B cell (primary cell): ENCODE measurements around the gene MCHR1. TPM values are rescaled to one million over a fixed set of nuclear protein-coding genes. Genes with fewer than 3 reads are reported as not detected.
A peak's percentile ranks its signal among the peaks of the same experiment; 100 is the strongest.

Experiments used
- ATAC-seq: fragments of 200-7000 bp; cut with Tn5 transposase; one replicate; pipeline ENCODE4 v1.10.0; 2021; ENCODE audit warnings: low read depth, mild to moderate bottlenecking, moderate number of reproducible peaks, moderate library complexity
- CTCF ChIA-PET: fragments of 350-600 bp; sonication (Branson Sonifier 250); formaldehyde crosslinking; loops from one replicate; lab custom pipeline; 2021; ENCODE audit warnings: antibody characterized with exemption, inconsistent platforms; lab: Charles Lee
- POLR2A ChIA-PET: fragments of 350-600 bp; sonication (Branson Sonifier 250); formaldehyde crosslinking; loops from one replicate; lab custom pipeline; 2021; ENCODE audit warnings: antibody characterized with exemption; lab: Charles Lee
- DNase-seq: peaks from one replicate; pipeline ENCODE4 v3.0.0; 2013
- H2AFZ ChIP-seq: 2 replicates; pipeline ENCODE4 v1.6.1; 2012; ENCODE audit warnings: mild to moderate bottlenecking, low read depth, low read length; ENCODE audit not compliant: insufficient read depth, poor library complexity, severe bottlenecking
- H3K27ac ChIP-seq, 2 donors: 1 replicate in 1 of 2; 2 replicates in 1 of 2; pipeline ENCODE4 v1.5.1; 2012 to 2013; ENCODE audit warnings: low read length in 2 of 2, mild to moderate bottlenecking in 2 of 2, moderate library complexity in 1 of 2
- H3K27me3 ChIP-seq, 4 experiments: fragments of 200-600 bp in 1 of 4; sonication (generic) in 1 of 4; replicated peaks in 1 of 4; 1 replicate in 2 of 4; 2 replicates in 2 of 4; pipeline versions ENCODE4 v1.6.1 to v1.7.0; 2013 to 2016; ENCODE audit warnings: low read length in 3 of 4, mild to moderate bottlenecking in 2 of 4, mixed read lengths in 1 of 4, moderate library complexity in 1 of 4; ENCODE audit not compliant: insufficient read depth in 4 of 4, control insufficient read depth in 3 of 4; ENCODE audit errors: control extremely low read depth in 1 of 4
- H3K36me3 ChIP-seq, 2 experiments: replicated peaks in 1 of 2; 1 replicate in 1 of 2; 2 replicates in 1 of 2; pipeline versions ENCODE4 v1.6.1 to v1.7.1; 2013; ENCODE audit warnings: low read length in 1 of 2; ENCODE audit not compliant: insufficient read depth in 2 of 2, control insufficient read depth in 1 of 2; ENCODE audit errors: control extremely low read depth in 1 of 2, extremely low read depth in 1 of 2
- H3K4me1 ChIP-seq, 2 donors: fragments of 200-600 bp in 1 of 2; sonication (generic) in 1 of 2; 1 replicate in 1 of 2; 2 replicates in 1 of 2; pipeline versions ENCODE4 v1.5.1 to v1.6.1; 2013 to 2017; ENCODE audit warnings: low read length in 2 of 2; ENCODE audit not compliant: control insufficient read depth in 2 of 2, insufficient read depth in 2 of 2
- H3K4me2 ChIP-seq: replicated peaks from 2 replicates; pipeline ENCODE3; 2012; ENCODE audit warnings: mild to moderate bottlenecking, low read depth, low read length; ENCODE audit not compliant: poor library complexity, severe bottlenecking
- H3K4me3 ChIP-seq, 5 experiments: fragments of 200-600 bp in 1 of 5; sonication (generic) in 1 of 5; 1 replicate in 3 of 5; 2 replicates in 2 of 5; pipeline versions ENCODE4 v1.5.1 to v1.7.0; 2011 to 2016; ENCODE audit warnings: low read length in 4 of 5, mild to moderate bottlenecking in 4 of 5, low read depth in 2 of 5, control low read depth in 1 of 5, moderate library complexity in 1 of 5; ENCODE audit not compliant: insufficient read depth in 1 of 5; ENCODE audit errors: control extremely low read depth in 1 of 5, extremely low read depth in 1 of 5
- H3K79me2 ChIP-seq: fragments of 200-600 bp; sonication (generic); one replicate; pipeline ENCODE4 v1.6.0; 2016; ENCODE audit warnings: low read length; ENCODE audit not compliant: control insufficient read depth, insufficient read depth
- H3K9ac ChIP-seq: fragments of 200-600 bp; sonication (generic); 2 replicates; pipeline ENCODE4 v1.6.1; 2017; ENCODE audit warnings: mild to moderate bottlenecking, low read length, moderate library complexity
- H3K9me3 ChIP-seq, 3 donors: one replicate each; pipeline versions ENCODE4 v1.6.1 to v1.7.1; 2013; ENCODE audit warnings: low read length in 2 of 3; ENCODE audit not compliant: control insufficient read depth in 2 of 3, insufficient read depth in 1 of 3; ENCODE audit errors: control extremely low read depth in 1 of 3
- H4K20me1 ChIP-seq: 2 replicates; pipeline ENCODE4 v1.6.0; 2012; ENCODE audit warnings: mild to moderate bottlenecking, low read length; ENCODE audit not compliant: insufficient read depth, control insufficient read depth, poor library complexity, severe bottlenecking
- H3K27ac Mint-ChIP-seq: one replicate; pipeline ENCODE4 v1.8.0; 2021; ENCODE audit warnings: mixed read lengths
- H3K27me3 Mint-ChIP-seq: one replicate; pipeline ENCODE4 v1.8.0; 2021; ENCODE audit warnings: mixed read lengths
- H3K4me1 Mint-ChIP-seq: one replicate; pipeline ENCODE4 v1.8.0; 2021; ENCODE audit warnings: mixed read lengths
- H3K4me3 Mint-ChIP-seq: one replicate; pipeline ENCODE4 v1.8.0; 2021; ENCODE audit warnings: mixed read lengths
- H3K9me3 Mint-ChIP-seq: one replicate; pipeline ENCODE4 v1.8.0; 2022; ENCODE audit warnings: mixed read lengths; ENCODE audit not compliant: insufficient read depth
- EZH2 ChIP-seq: IDR thresholded peaks from 2 replicates; pipeline ENCODE4 v1.6.1; 2012; ENCODE audit warnings: borderline replicate concordance, low read depth, mild to moderate bottlenecking, moderate library complexity, low read length; ENCODE audit not compliant: insufficient read depth, poor library complexity, severe bottlenecking
- WGBS: methylation state at CpG from one replicate; pipeline ENCODE4 v1.1.5; 2013; ENCODE audit warnings: missing lambda C conversion rate; ENCODE audit not compliant: insufficient coverage; 5-methylcytosine and 5-hydroxymethylcytosine counted together
- intact Hi-C: fragments of 100-400 bp; cut with micrococcal nuclease; formaldehyde crosslinking; loops from one replicate; pipeline ENCODE4 v1.10.0; 2022
- polyA plus RNA-seq: library from polyadenylated mRNA; depleted of rRNA; stranded (reverse); fragments of >200 nt; gene quantifications from 2 replicates; pipeline ENCODE4 v1.2.3, GENCODE V29; 2012
- total RNA-seq, 2 donors: library from RNA; stranded (reverse); fragments of 120-200 nt in 1 of 2; gene quantifications; 1 replicate in 1 of 2; 2 replicates in 1 of 2; pipeline versions ENCODE4 v1.2.3 to v1.2.4, GENCODE V29; 2013 to 2022
- TF ChIP-seq, protein P1 (sequence below): fragments of 200-600 bp; IDR thresholded peaks from one replicate; pipeline ENCODE4 v1.8.0; 2022; ENCODE audit warnings: antibody characterized with exemption, mild to moderate bottlenecking

The MCHR1 gene
- total and polyA plus RNA-seq, 2 donors (not counting 1 experiment from before 2014, with no cell fraction given): not detected

DNA sequence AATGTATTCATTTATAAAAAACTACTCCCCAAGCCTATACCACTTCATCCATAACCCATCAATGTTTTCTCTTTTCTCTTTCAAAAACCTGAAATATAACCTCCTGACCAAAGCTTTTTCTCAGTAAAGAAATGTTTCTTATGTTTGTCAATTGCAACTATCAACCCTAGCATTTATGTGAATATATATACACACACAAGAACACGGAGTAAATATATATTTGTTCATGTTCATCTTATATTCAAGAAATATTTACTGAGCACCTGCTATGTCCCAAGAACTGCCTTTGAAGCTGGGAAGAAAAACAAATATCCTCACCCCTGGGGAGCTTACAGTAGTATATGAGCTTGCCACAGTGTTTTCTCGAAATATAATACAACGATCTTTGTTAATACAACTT, 46.2 kb upstream of the MCHR1 start:
- no peak for ATAC-seq
- H3K9me3 ChIP-seq: no peaks in the 10 kb centered on the region
- no CpG with 5 or more reads among the region's 3 CpGs for WGBS
- no peak for DNase-seq
- no peaks in the 10 kb centered on the region for H3K27me3 ChIP-seq
- no peaks in the 10 kb centered on the region for H3K36me3 ChIP-seq
- ChIA-PET POLR2A (no interaction called here), CTCF (interaction anchor here (1.2 to 7.3 kb wide), 6 partner anchors 11 to 218 kb away, joined by 4 to 48 read pairs (median 6); no protein-coding TSS in a partner anchor)
- Mint-ChIP-seq H3K4me1 (peaks cover 57% of the 10 kb centered on the region), H3K4me3 (no peak overlapping the region), H3K9me3 (no peaks in the 10 kb centered on the region), H3K27me3 (no peaks in the 10 kb centered on the region), H3K27ac (no peak overlapping the region)
- H3K9ac ChIP-seq: no peak overlapping the region
- no peak overlapping the region for H3K4me3 ChIP-seq
- intact Hi-C loops: no loop called here
- TF ChIP-seq, protein P1, sequence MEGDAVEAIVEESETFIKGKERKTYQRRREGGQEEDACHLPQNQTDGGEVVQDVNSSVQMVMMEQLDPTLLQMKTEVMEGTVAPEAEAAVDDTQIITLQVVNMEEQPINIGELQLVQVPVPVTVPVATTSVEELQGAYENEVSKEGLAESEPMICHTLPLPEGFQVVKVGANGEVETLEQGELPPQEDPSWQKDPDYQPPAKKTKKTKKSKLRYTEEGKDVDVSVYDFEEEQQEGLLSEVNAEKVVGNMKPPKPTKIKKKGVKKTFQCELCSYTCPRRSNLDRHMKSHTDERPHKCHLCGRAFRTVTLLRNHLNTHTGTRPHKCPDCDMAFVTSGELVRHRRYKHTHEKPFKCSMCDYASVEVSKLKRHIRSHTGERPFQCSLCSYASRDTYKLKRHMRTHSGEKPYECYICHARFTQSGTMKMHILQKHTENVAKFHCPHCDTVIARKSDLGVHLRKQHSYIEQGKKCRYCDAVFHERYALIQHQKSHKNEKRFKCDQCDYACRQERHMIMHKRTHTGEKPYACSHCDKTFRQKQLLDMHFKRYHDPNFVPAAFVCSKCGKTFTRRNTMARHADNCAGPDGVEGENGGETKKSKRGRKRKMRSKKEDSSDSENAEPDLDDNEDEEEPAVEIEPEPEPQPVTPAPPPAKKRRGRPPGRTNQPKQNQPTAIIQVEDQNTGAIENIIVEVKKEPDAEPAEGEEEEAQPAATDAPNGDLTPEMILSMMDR: no peak
- TF ChIP-seq EZH2: no peak
- peaks cover 26 to 38% of the 10 kb centered on the region in 2 donors for H3K4me1 ChIP-seq
- peaks cover 82% of the 10 kb centered on the region for H3K79me2 ChIP-seq
- H3K27ac ChIP-seq: no peak overlapping the region
- no peak overlapping the region for H2AFZ ChIP-seq
- peaks cover 55% of the 10 kb centered on the region for H4K20me1 ChIP-seq
- no peak overlapping the region for H3K4me2 ChIP-seq

DNA sequence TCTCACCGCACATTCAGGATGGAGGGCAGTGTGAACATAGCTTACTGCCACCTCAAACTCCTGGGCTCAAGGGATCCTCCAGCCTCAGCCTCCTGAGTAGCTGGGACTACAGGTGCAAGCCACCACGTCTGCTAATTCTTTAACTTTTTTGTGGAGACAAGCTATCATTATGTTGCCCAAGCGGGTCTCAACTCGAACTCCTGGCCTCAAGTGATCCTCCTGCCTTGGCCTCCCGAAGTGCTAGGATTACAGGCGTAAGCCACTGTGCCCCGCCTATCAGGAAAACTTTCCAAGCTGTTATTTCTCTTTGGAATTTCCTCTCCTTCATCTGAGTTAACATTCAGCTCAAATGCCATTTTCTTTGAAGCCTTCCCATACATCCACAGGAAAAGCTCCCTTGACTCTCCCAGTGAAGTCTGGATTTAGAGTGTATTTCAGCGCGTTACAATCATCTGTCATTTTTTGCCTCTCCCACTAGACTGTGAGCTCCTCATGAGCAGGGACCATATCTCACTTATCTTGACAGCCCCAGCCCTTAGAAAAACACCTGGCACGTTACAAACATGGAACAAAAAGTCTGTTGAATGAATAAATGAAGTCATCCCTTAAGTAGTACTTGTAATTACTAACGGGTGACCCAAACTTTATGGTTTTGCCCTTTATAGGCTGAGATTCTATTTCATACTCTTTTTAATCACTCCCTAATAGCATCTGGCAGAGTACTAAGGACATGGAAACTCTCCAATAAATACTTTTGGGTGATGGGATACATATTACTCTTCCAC, 45.0 kb upstream of the MCHR1 start:
- no peak overlapping the region for H3K4me3 ChIP-seq
- H3K36me3 ChIP-seq: no peaks in the 10 kb centered on the region
- no peaks in the 10 kb centered on the region for H3K27me3 ChIP-seq
- H3K4me1 ChIP-seq: peaks cover 24 to 30% of the 10 kb centered on the region in 2 donors
- no peak overlapping the region for H3K27ac Mint-ChIP-seq
- H3K4me1 Mint-ChIP-seq: peaks cover 49% of the 10 kb centered on the region
- POLR2A ChIA-PET: interaction anchor here (0.7 kb wide), 1 partner anchor 517 kb away, joined by 3 read pairs; no protein-coding TSS in a partner anchor
- H3K4me3 Mint-ChIP-seq: peak overlapping the region; percentile 98
- intact Hi-C loops: no loop called here
- no peak for DNase-seq
- CTCF ChIA-PET: interaction anchor here (1.5 to 7.3 kb wide), 5 partner anchors 11 to 220 kb away, joined by 4 to 48 read pairs (median 7); no protein-coding TSS in a partner anchor
- no peak overlapping the region for H3K27ac ChIP-seq
- no peak overlapping the region for H2AFZ ChIP-seq
- H3K9ac ChIP-seq: no peak overlapping the region
- H3K79me2 ChIP-seq: peaks cover 70% of the 10 kb centered on the region
- peak overlapping the region; percentile 90 for H3K4me2 ChIP-seq
- TF ChIP-seq, protein P1: no peak
- TF ChIP-seq EZH2: no peak
- no peaks in the 10 kb centered on the region for H3K9me3 ChIP-seq
- H4K20me1 ChIP-seq: peaks cover 42% of the 10 kb centered on the region
- no peak for ATAC-seq
- H3K9me3 Mint-ChIP-seq: no peaks in the 10 kb centered on the region
- H3K27me3 Mint-ChIP-seq: no peaks in the 10 kb centered on the region
- 97% methylated on average over 7 of the region's 11 CpGs for WGBS
